Measurements from ENCODE around the gene RETSAT.
"Not testable (repeated sequence)": the region's sequence is repeated elsewhere in the genome, so short reads cannot be mapped to it uniquely, and the experiment has no call there.

RETSAT gene

GRCh38 chr2:85323988-85324367 is 30.4 kb downstream of the RETSAT start:
- H3K4me1 ChIP-seq (ENCODE audit: control insufficient read depth, insufficient read depth, low read length); H3K9me3 ChIP-seq (ENCODE audit: control insufficient read depth, insufficient read depth, low read depth, low read length); POLR2A ChIA-PET; H3K27ac ChIP-seq (ENCODE audit: extremely low read depth, low read depth, low read length); H3K4me3 ChIP-seq (ENCODE audit: low read depth, low read length): not testable (repeated sequence)
- CTCF ChIA-PET = interaction anchor here (0.6 to 1.6 kb wide), 2 partner anchors 23 to 27 kb away, joined by 3 to 6 read pairs; no protein-coding TSS in a partner anchor
- peaks cover 46 to 77% of the 10 kb centered on the region in 2 experiments for H3K36me3 ChIP-seq (ENCODE audit: control insufficient read depth in 2 of 2, insufficient read depth in 1 of 2, low read length in 2 of 2)

GRCh38 chr2:85323351-85323987 is 30.9 kb downstream of the RETSAT start:
- peaks cover 46 to 82% of the 10 kb centered on the region in 2 experiments for H3K36me3 ChIP-seq (ENCODE audit: control insufficient read depth in 2 of 2, insufficient read depth in 1 of 2, low read length in 2 of 2)
- CTCF ChIA-PET = interaction anchor here (0.6 to 1.6 kb wide), 2 partner anchors 23 to 329 kb away, joined by 3 to 6 read pairs; no protein-coding TSS in a partner anchor
- no peak for TF ChIP-seq ZBTB20 (tag by site-specific recombination; IDR thresholded peaks at IDR 0.05)
- no peak for TF ChIP-seq ZNF843 (tag by site-specific recombination; IDR thresholded peaks at IDR 0.05)
- TF ChIP-seq WT1 (tag by site-specific recombination; IDR thresholded peaks at IDR 0.05) = no peak
- no peak for TF ChIP-seq ZNF529 (tag by site-specific recombination; IDR thresholded peaks at IDR 0.05; ENCODE audit: insufficient replicate concordance)
- no peaks in the 10 kb centered on the region for H3K9me3 ChIP-seq (ENCODE audit: control insufficient read depth, insufficient read depth, low read depth, low read length)
- H3K27ac ChIP-seq (ENCODE audit: extremely low read depth, low read depth, low read length) = no peak overlapping the region
- H3K4me3 ChIP-seq (ENCODE audit: low read depth, low read length) = no peak overlapping the region
- POLR2A ChIA-PET = interaction anchor here (1.9 kb wide), 1 partner anchor 14 kb away, joined by 4 read pairs; no protein-coding TSS in a partner anchor
- no peaks in the 10 kb centered on the region for H3K4me1 ChIP-seq (ENCODE audit: control insufficient read depth, insufficient read depth, low read length)

GRCh38 chr2:85319796-85320195 is 34.5 kb downstream of the RETSAT start:
- ChIA-PET CTCF (interaction anchor here (0.6 to 2.9 kb wide), 3 partner anchors 19 to 253 kb away, joined by 3 to 14 read pairs (median 6); no protein-coding TSS in a partner anchor), POLR2A (interaction anchor here (0.7 to 1.1 kb wide), 2 partner anchors 10 to 20 kb away, joined by 3 read pairs; no protein-coding TSS in a partner anchor)
- H3K27ac ChIP-seq (ENCODE audit: extremely low read depth, low read depth, low read length) = no peak overlapping the region
- H3K36me3 ChIP-seq (ENCODE audit: control insufficient read depth in 2 of 2, insufficient read depth in 1 of 2, low read length in 2 of 2) = peaks cover 40 to 83% of the 10 kb centered on the region in 2 experiments
- no peak overlapping the region for H3K4me3 ChIP-seq (ENCODE audit: low read depth, low read length)
- no peaks in the 10 kb centered on the region for H3K4me1 ChIP-seq (ENCODE audit: control insufficient read depth, insufficient read depth, low read length)
- H3K9me3 ChIP-seq (ENCODE audit: control insufficient read depth, insufficient read depth, low read depth, low read length) = no peaks in the 10 kb centered on the region
- TF ChIP-seq SP3 (tag by site-specific recombination; IDR thresholded peaks at IDR 0.05) (no peak), ZNF132 (tag by site-specific recombination; IDR thresholded peaks at IDR 0.05; ENCODE audit: borderline replicate concordance) (no peak), IKZF3 (tag by site-specific recombination; IDR thresholded peaks at IDR 0.05) (no peak), ZBTB49 (tag by site-specific recombination; IDR thresholded peaks at IDR 0.05; ENCODE audit: low read depth) (no peak), ZFP69B (tag by site-specific recombination; IDR thresholded peaks at IDR 0.05) (no peak), ZNF341 (tag by site-specific recombination; IDR thresholded peaks at IDR 0.05; ENCODE audit: low read depth) (no peak), ZNF518A (tag by site-specific recombination; conservative IDR thresholded peaks at IDR 0.05; ENCODE audit: low read depth) (no peak), ZNF660 (tag by site-specific recombination; IDR thresholded peaks at IDR 0.05) (no peak), PATZ1 (tag by site-specific recombination; IDR thresholded peaks at IDR 0.05) (no peak), ZBTB21 (tag by site-specific recombination; IDR thresholded peaks at IDR 0.05) (no peak), OVOL3 (tag by site-specific recombination; IDR thresholded peaks at IDR 0.05) (no peak)

Measured in HEK293 (cell line).